SK-N-SH (cell line): ENCODE data around the gene FAM47E. TPM values are rescaled to one million over a fixed set of nuclear protein-coding genes. Genes with fewer than 3 reads are reported as not detected.
"Not testable (repeated sequence)": the region's sequence is repeated elsewhere in the genome, so short reads cannot be mapped to it uniquely, and the experiment has no call there.

Experiments used
- CTCF ChIA-PET: fragments of 300-600, 350-600 bp; formaldehyde crosslinking; extraction: SDS; loops from one replicate; lab custom pipeline; 2021; lab: Yijun Ruan, JAX
- POLR2A ChIA-PET: fragments of 350-600 bp; sonication (Branson Sonifier 250); formaldehyde crosslinking; extraction: SDS; loops from one replicate; lab custom pipeline; 2020; ENCODE audit warnings: antibody characterized with exemption, inconsistent platforms; lab: Yijun Ruan, JAX
- DNase-seq: peaks from one replicate; pipeline ENCODE4 v3.0.0; 2012
- H2AFZ ChIP-seq: fragments of 200-600 bp; sonication (generic); 2 replicates; pipeline ENCODE4 v1.8.1; 2016; ENCODE audit warnings: antibody characterized with exemption, mild to moderate bottlenecking, low read depth
- H3F3A ChIP-seq: fragments of 200-600 bp; sonication (generic); replicated peaks from 2 replicates; pipeline ENCODE3; 2016; ENCODE audit warnings: antibody characterized with exemption, mild to moderate bottlenecking; ENCODE audit not compliant: insufficient read depth
- H3K27ac ChIP-seq, 2 experiments: fragments of 200-500 bp in 1 of 2; fragments of 200-600 bp in 1 of 2; sonication (Bioruptor generic) in 1 of 2; sonication (generic), shearing (Covaris generic) in 1 of 2; 2 replicates each; pipeline versions ENCODE4 v1.5.1 to v1.6.1; 2014 to 2016; ENCODE audit warnings: low read depth in 2 of 2, inconsistent platforms in 1 of 2, low read length in 1 of 2, mild to moderate bottlenecking in 1 of 2, mixed read lengths in 1 of 2
- H3K27me3 ChIP-seq: fragments of 200-600 bp; sonication (generic), shearing (Covaris generic); 2 replicates; pipeline ENCODE4 v1.6.1; 2016; ENCODE audit warnings: mixed run types; ENCODE audit not compliant: insufficient read depth
- H3K36me3 ChIP-seq, 2 experiments: fragments of 200-500 bp in 1 of 2; fragments of 200-600 bp in 1 of 2; sonication (Bioruptor generic) in 1 of 2; sonication (generic) in 1 of 2; replicated peaks in 1 of 2; 2 replicates each; pipeline versions ENCODE3 to v1.5.1; 2014 to 2016; ENCODE audit warnings: low read length in 1 of 2, mild to moderate bottlenecking in 1 of 2; ENCODE audit not compliant: insufficient read depth in 2 of 2, control insufficient read depth in 1 of 2
- H3K4me1 ChIP-seq, 2 experiments: fragments of 200-500 bp in 1 of 2; fragments of 200-600 bp in 1 of 2; sonication (Bioruptor generic) in 1 of 2; sonication (generic), shearing (Covaris generic) in 1 of 2; 2 replicates each; pipeline versions ENCODE4 v1.5.1 to v1.6.1; 2014 to 2016; ENCODE audit warnings: low read depth in 1 of 2, low read length in 1 of 2, mixed run types in 1 of 2; ENCODE audit not compliant: insufficient read depth in 2 of 2, control insufficient read depth in 1 of 2
- H3K4me2 ChIP-seq: fragments of 200-600 bp; sonication (generic), shearing (Covaris generic); 2 replicates; pipeline ENCODE4 v1.6.1; 2017; ENCODE audit warnings: mixed run types
- H3K4me3 ChIP-seq, 2 experiments: fragments of 200-500 bp in 1 of 2; fragments of 200-600 bp in 1 of 2; sonication (Bioruptor generic) in 1 of 2; sonication (generic), shearing (Covaris generic) in 1 of 2; 2 replicates each; pipeline versions ENCODE4 v1.5.1 to v1.8.1; 2014 to 2016; ENCODE audit warnings: low read depth in 2 of 2, inconsistent platforms in 1 of 2, low read length in 1 of 2, mild to moderate bottlenecking in 1 of 2, mixed read lengths in 1 of 2, moderate library complexity in 1 of 2
- H3K79me2 ChIP-seq: fragments of 200-600 bp; sonication (generic); 2 replicates; pipeline ENCODE4 v1.8.1; 2017; ENCODE audit warnings: mild to moderate bottlenecking; ENCODE audit not compliant: insufficient read depth
- H3K9ac ChIP-seq: fragments of 200-600 bp; sonication (generic); 2 replicates; pipeline ENCODE4 v1.6.1; 2017; ENCODE audit warnings: mixed run types
- H3K9me2 ChIP-seq: fragments of 200-600 bp; sonication (generic); 2 replicates; pipeline ENCODE4 v1.6.1; 2017; ENCODE audit warnings: mixed run types
- H3K9me3 ChIP-seq: fragments of 200-600 bp; sonication (generic); 2 replicates; pipeline ENCODE4 v1.6.1; 2017; ENCODE audit warnings: mixed run types, mild to moderate bottlenecking, moderate library complexity
- H4K20me1 ChIP-seq: fragments of 200-600 bp; sonication (generic); 2 replicates; pipeline ENCODE4 v1.6.1; 2017; ENCODE audit warnings: mild to moderate bottlenecking, mixed run types; ENCODE audit not compliant: insufficient read depth
- EP300 ChIP-seq, 2 experiments: IDR thresholded peaks; 2 replicates each; pipeline versions ENCODE4 v1.4.0 to v1.6.1; 2012; ENCODE audit warnings: borderline replicate concordance in 1 of 2, low read depth in 1 of 2, low read length in 1 of 2
- FOXM1 ChIP-seq: IDR thresholded peaks from 2 replicates; pipeline ENCODE4 v1.4.0; 2012; ENCODE audit warnings: low read depth, mild to moderate bottlenecking
- NFIC ChIP-seq: IDR thresholded peaks from 2 replicates; pipeline ENCODE4 v1.4.0; 2012; ENCODE audit warnings: borderline replicate concordance
- NRF1 ChIP-seq: IDR thresholded peaks from 2 replicates; pipeline ENCODE4 v1.6.1; 2012; ENCODE audit warnings: low read depth, mild to moderate bottlenecking, low read length
- RFX5 ChIP-seq: IDR thresholded peaks from 2 replicates; pipeline ENCODE4 v1.6.1; 2012; ENCODE audit warnings: mild to moderate bottlenecking, improper control_type of control experiment, low read length
- RXRA ChIP-seq: IDR thresholded peaks from 2 replicates; pipeline ENCODE4 v1.4.0; 2012; ENCODE audit warnings: low read depth, mild to moderate bottlenecking, borderline replicate concordance
- TCF12 ChIP-seq: IDR thresholded peaks from 2 replicates; pipeline ENCODE4 v1.4.0; 2012
- TEAD4 ChIP-seq: IDR thresholded peaks from 2 replicates; pipeline ENCODE4 v1.4.0; 2012; ENCODE audit warnings: mild to moderate bottlenecking, borderline replicate concordance; ENCODE audit not compliant: insufficient read depth
- WGBS: methylation state at CpG from one replicate; pipeline ENCODE4 v1.1.6; 2017; ENCODE audit warnings: low lambda C conversion rate; 5-methylcytosine and 5-hydroxymethylcytosine counted together
- polyA plus RNA-seq, 3 experiments: library from polyadenylated mRNA; depleted of rRNA; stranded (reverse); fragments of >200 nt; gene quantifications; 2 replicates each; pipeline ENCODE4 v1.2.3, GENCODE V29; 2012
- TF ChIP-seq, protein P1 (sequence below): fragments of 150-350 bp; IDR thresholded peaks from 2 replicates; pipeline ENCODE4 v1.6.1; 2017; ENCODE audit warnings: antibody characterized with exemption, low read length, low read depth, borderline replicate concordance
- TF ChIP-seq, protein P2 (sequence below): IDR thresholded peaks from 2 replicates; pipeline ENCODE4 v1.4.0; 2012; ENCODE audit warnings: low read depth

FAM47E gene
- polyA plus RNA-seq, 1 of the 3 experiments (the other 2 are of a cell fraction) = 1.8 TPM

DNA sequence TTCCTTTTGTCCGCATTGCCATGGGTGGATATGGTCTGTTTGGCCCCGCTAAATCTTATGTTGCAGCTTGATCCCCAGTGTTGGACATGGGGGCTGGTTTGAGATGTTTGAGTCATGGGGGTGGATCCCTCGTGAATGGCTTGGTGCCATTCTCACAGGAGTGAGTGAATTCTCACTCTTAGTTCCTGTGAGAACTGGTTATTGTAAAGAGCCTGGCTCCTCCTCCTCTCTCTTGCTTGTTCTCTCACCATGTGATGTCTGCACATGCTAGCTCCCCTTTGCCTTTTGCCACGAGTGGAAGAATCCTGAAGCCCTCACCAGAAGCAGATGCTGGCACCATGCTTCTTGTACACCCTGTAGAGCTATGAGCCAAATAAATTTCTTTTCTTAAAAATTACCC, 32.4 kb downstream of the FAM47E start:
- Histone ChIP-seq H3K9me2 (no peaks in the 10 kb centered on the region), H3K4me1 (peaks cover 0 to 4% of the 10 kb centered on the region in 2 experiments; a peak in 1 of 4 replicates), H3K27ac (no peak overlapping the region), H3K9ac (no peak overlapping the region), H3F3A (no peaks in the 10 kb centered on the region), H4K20me1 (no peaks in the 10 kb centered on the region), H2AFZ (no peak overlapping the region), H3K4me3 (no peak overlapping the region), H3K36me3 (no peaks in the 10 kb centered on the region), H3K79me2 (no peaks in the 10 kb centered on the region), H3K4me2 (no peak overlapping the region), H3K27me3 (no peaks in the 10 kb centered on the region), H3K9me3 (peaks cover 5% of the 10 kb centered on the region; the same call in 1 of the 2 replicates)
- ChIA-PET CTCF (interaction anchor here (0.7 kb wide), 1 partner anchor 77 kb away, joined by 3 read pairs; no protein-coding TSS in a partner anchor), POLR2A (no interaction called here)
- WGBS = 68% methylated on average over 4 of the region's 4 CpGs
- no peak for TF ChIP-seq NRF1
- TF ChIP-seq, protein P1, sequence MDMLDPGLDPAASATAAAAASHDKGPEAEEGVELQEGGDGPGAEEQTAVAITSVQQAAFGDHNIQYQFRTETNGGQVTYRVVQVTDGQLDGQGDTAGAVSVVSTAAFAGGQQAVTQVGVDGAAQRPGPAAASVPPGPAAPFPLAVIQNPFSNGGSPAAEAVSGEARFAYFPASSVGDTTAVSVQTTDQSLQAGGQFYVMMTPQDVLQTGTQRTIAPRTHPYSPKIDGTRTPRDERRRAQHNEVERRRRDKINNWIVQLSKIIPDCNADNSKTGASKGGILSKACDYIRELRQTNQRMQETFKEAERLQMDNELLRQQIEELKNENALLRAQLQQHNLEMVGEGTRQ = no peak
- no peak for DNase-seq

DNA sequence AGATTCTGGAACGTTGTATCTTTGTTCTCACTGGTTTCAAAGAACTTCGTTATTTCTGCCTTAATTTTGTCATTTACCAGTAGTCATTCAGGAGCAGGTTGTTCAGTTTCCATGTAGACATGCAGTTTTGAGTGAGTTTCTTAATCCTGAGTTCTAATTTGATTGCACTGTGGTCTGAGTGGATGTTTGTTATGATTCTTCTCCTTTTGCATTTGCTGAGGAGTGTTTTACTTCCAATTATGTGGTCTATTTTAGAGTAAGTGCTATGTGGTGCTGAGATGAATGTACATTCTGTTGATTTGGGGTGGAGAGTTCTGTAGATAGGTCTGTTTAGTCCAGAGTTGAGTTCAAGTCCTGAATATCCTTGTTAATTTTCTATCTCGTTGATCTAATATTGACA, 36.3 kb downstream of the FAM47E start:
- H3K4me1 ChIP-seq, H2AFZ ChIP-seq, H3K4me2 ChIP-seq, H3K4me3 ChIP-seq, POLR2A ChIA-PET, H3K36me3 ChIP-seq, H3K27ac ChIP-seq, H3K9ac ChIP-seq, H3K79me2 ChIP-seq, CTCF ChIA-PET, H3K27me3 ChIP-seq, H3F3A ChIP-seq, H4K20me1 ChIP-seq, H3K9me2 ChIP-seq, DNase-seq, H3K9me3 ChIP-seq: not testable (repeated sequence)
- 15% methylated on average over 3 of the region's 3 CpGs for WGBS

DNA sequence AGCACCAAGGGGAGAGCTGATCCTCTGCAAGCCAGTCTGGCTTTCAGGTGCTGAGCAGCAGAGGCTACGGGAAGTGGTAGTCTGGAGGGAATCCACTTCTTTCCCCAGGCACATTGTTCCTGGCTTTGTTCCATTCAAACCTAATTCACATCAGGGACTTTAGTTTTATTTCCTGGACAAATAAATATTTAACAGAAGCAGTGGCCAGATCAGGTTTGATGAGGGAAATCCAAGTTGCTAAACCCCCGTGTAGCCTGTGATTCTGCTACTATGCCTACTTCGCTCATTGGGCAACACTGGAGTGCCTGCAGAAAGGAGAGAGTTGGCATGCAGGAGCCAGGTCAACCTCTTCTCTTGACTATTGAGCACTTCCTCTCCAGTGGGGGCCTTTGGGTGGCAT, 41.2 kb downstream of the FAM47E start:
- DNase-seq = no peak
- Histone ChIP-seq H3K9me2 (no peaks in the 10 kb centered on the region), H3K4me2 (no peak overlapping the region), H3K27ac (no peak overlapping the region), H2AFZ (no peak overlapping the region), H3F3A (no peaks in the 10 kb centered on the region), H3K9ac (no peak overlapping the region), H3K4me3 (no peak overlapping the region), H3K4me1 (no peaks in the 10 kb centered on the region), H3K36me3 (no peaks in the 10 kb centered on the region), H3K79me2 (no peaks in the 10 kb centered on the region), H3K27me3 (no peaks in the 10 kb centered on the region), H4K20me1 (no peaks in the 10 kb centered on the region), H3K9me3 (no peaks in the 10 kb centered on the region)
- ChIA-PET POLR2A (interaction anchor here (2.1 kb wide), 1 partner anchor 13 kb away, joined by 6 read pairs; no protein-coding TSS in a partner anchor), CTCF (no interaction called here)
- TF ChIP-seq RFX5 = no peak
- no peak for TF ChIP-seq RXRA
- TF ChIP-seq, protein P2, sequence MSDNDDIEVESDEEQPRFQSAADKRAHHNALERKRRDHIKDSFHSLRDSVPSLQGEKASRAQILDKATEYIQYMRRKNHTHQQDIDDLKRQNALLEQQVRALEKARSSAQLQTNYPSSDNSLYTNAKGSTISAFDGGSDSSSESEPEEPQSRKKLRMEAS = no peak
- TF ChIP-seq TCF12 = no peak
- TF ChIP-seq TEAD4 = no peak
- no peak for TF ChIP-seq FOXM1
- no peak for TF ChIP-seq NFIC
- no peak for TF ChIP-seq EP300 (IDR thresholded peaks at IDR 0.05; ENCODE audit: borderline replicate concordance in 1 of 2, low read depth in 1 of 2, low read length in 1 of 2)
- 71% methylated on average over 3 of the region's 3 CpGs for WGBS
